PC-3 (cell line): ENCODE measurements around the gene TXNDC5. TPM values are rescaled to one million over a fixed set of nuclear protein-coding genes. Genes with fewer than 3 reads are reported as not detected.
A peak's percentile ranks its signal among the peaks of the same experiment; 100 is the strongest.

Experiments used
- ATAC-seq: fragments of 200-7000 bp; cut with Tn5 transposase; 2 replicates; pipeline ENCODE4 v1.9.1; 2020; ENCODE audit warnings: mild to moderate bottlenecking, moderate library complexity
- BruUV-seq: library from RNA; stranded (reverse); fragments of 400-500 nt; replicated peaks from 2 replicates; lab custom pipeline; 2021; lab: Mats Ljungman, UMichigan
- CTCF ChIA-PET: fragments of 300-600 bp; sonication (Branson Sonifier 250); formaldehyde crosslinking; loops from one replicate; lab custom pipeline; 2022; ENCODE audit warnings: antibody characterized with exemption; lab: Charles Lee
- POLR2A ChIA-PET: fragments of 300-600 bp; sonication (Branson Sonifier 250); formaldehyde crosslinking; loops from one replicate; lab custom pipeline; 2022; ENCODE audit warnings: antibody characterized with exemption; ENCODE audit not compliant: unreplicated experiment; lab: Charles Lee
- DNase-seq: peaks from one replicate; pipeline ENCODE4 v3.0.0-alpha.2; 2015
- H2AFZ ChIP-seq: fragments of 300-600 bp; sonication (generic); 2 replicates; pipeline ENCODE4 v1.6.0; 2016; ENCODE audit warnings: antibody characterized with exemption, low read length
- H3F3A ChIP-seq: fragments of 300-600 bp; sonication (generic); one replicate; pipeline ENCODE4 v1.6.0; 2017; ENCODE audit warnings: antibody characterized with exemption, low read length, control low read depth, mild to moderate bottlenecking; ENCODE audit not compliant: unreplicated experiment
- H3K27ac ChIP-seq: fragments of 300-600 bp; sonication (generic); 2 replicates; pipeline ENCODE4 v1.5.1; 2016; ENCODE audit warnings: mild to moderate bottlenecking, low read length
- H3K27me3 ChIP-seq: fragments of 300-600 bp; sonication (generic); 2 replicates; pipeline ENCODE4 v1.6.1; 2016; ENCODE audit warnings: low read length, mixed read lengths
- H3K36me3 ChIP-seq: fragments of 300-600 bp; sonication (generic); 2 replicates; pipeline ENCODE4 v1.6.1; 2016; ENCODE audit warnings: low read depth, mixed run types, low read length, mixed read lengths
- H3K4me1 ChIP-seq: fragments of 300-600 bp; sonication (generic); 2 replicates; pipeline ENCODE4 v1.5.1; 2016; ENCODE audit warnings: low read length; ENCODE audit not compliant: insufficient read depth
- H3K4me2 ChIP-seq: fragments of 300-600 bp; sonication (generic); 2 replicates; pipeline ENCODE4 v1.6.0; 2016; ENCODE audit warnings: low read length
- H3K4me3 ChIP-seq: fragments of 300-600 bp; sonication (generic); 2 replicates; pipeline ENCODE4 v1.5.1; 2016; ENCODE audit warnings: mild to moderate bottlenecking, low read length, mixed read lengths
- H3K79me2 ChIP-seq: fragments of 300-600 bp; sonication (generic); 2 replicates; pipeline ENCODE4 v1.6.1; 2017; ENCODE audit warnings: low read length, mixed read lengths
- H3K9ac ChIP-seq: fragments of 300-600 bp; sonication (generic); 2 replicates; pipeline ENCODE4 v1.6.0; 2016; ENCODE audit warnings: mild to moderate bottlenecking, low read length
- H3K9me2 ChIP-seq: fragments of 300-600 bp; sonication (generic); replicated peaks from 2 replicates; pipeline ENCODE4 v1.6.1; 2016; ENCODE audit warnings: mixed run types, low read length, mixed read lengths
- H3K9me3 ChIP-seq: fragments of 300-600 bp; sonication (generic); 2 replicates; pipeline ENCODE4 v1.6.1; 2016; ENCODE audit warnings: low read length, mixed read lengths
- H4K20me1 ChIP-seq: fragments of 300-600 bp; sonication (generic); 2 replicates; pipeline ENCODE4 v1.6.1; 2016; ENCODE audit warnings: low read length, mixed read lengths
- CTCF ChIP-seq: fragments of 300-600 bp; sonication (generic); conservative IDR thresholded peaks from 2 replicates; pipeline ENCODE4 v1.5.1; 2017; ENCODE audit warnings: antibody characterized with exemption, low read depth, mild to moderate bottlenecking, low read length
- EZH2 ChIP-seq: fragments of 300-600 bp; sonication (generic); IDR thresholded peaks from one replicate; pipeline ENCODE4 v1.6.1; 2017; ENCODE audit warnings: antibody characterized with exemption, mild to moderate bottlenecking, low read length; ENCODE audit not compliant: unreplicated experiment
- EZH2phosphoT487 ChIP-seq: fragments of 300-600 bp; sonication (generic); IDR thresholded peaks from 2 replicates; pipeline ENCODE4 v1.6.1; 2018; ENCODE audit warnings: mild to moderate bottlenecking, antibody characterized with exemption, low read length, borderline replicate concordance
- intact Hi-C: fragments of 100-400 bp; cut with micrococcal nuclease; formaldehyde crosslinking; loops from 2 replicates; pipeline ENCODE4 v1.9.0; 2023
- total RNA-seq: library from RNA; depleted of rRNA; stranded (reverse); fragments of >200 nt; gene quantifications from 2 replicates; pipeline ENCODE4 v1.2.3, GENCODE V29; 2014

The TXNDC5 gene
- total RNA-seq, 1 experiment from 2014 or later, result 221 TPM

GRCh38 chr6:7879980-7880717 lies 30.4 kb downstream of the TXNDC5 start:
- TF ChIP-seq EZH2 (no peak), EZH2phosphoT487 (no peak), CTCF (no peak)
- CTCF ChIA-PET, result no interaction called here
- POLR2A ChIA-PET, result no interaction called here

GRCh38 chr6:7879579-7879978 lies 31.0 kb downstream of the TXNDC5 start:
- CTCF ChIA-PET, result no interaction called here
- TF ChIP-seq EZH2phosphoT487, result no peak
- TF ChIP-seq EZH2, result no peak
- no peak for TF ChIP-seq CTCF
- no peaks in the 10 kb centered on the region for H3K4me1 ChIP-seq
- no peak overlapping the region for H3K9ac ChIP-seq
- no peaks in the 10 kb centered on the region for H3K27me3 ChIP-seq
- ATAC-seq, result no peak; the same call in 1 of the 2 replicates
- DNase-seq, result no peak
- no peaks in the 10 kb centered on the region for H3K79me2 ChIP-seq
- H3K9me3 ChIP-seq, result no peaks in the 10 kb centered on the region
- no peak overlapping the region for H2AFZ ChIP-seq
- H3K9me2 ChIP-seq, result no peaks in the 10 kb centered on the region
- no peak overlapping the region for H3K4me3 ChIP-seq
- H3K27ac ChIP-seq, result no peak overlapping the region
- H3K36me3 ChIP-seq, result peaks cover 30% of the 10 kb centered on the region
- no TSS peak for BruUV-seq
- H4K20me1 ChIP-seq, result no peaks in the 10 kb centered on the region
- no peak overlapping the region for H3K4me2 ChIP-seq
- intact Hi-C loops, result loop anchor here (5.0 kb wide), 1 partner anchor 157 kb away; no protein-coding TSS in a partner anchor
- H3F3A ChIP-seq, result no peaks in the 10 kb centered on the region
- POLR2A ChIA-PET, result no interaction called here

More at GRCh38 chr6:7879980-7880717, 30.4 kb downstream of the TXNDC5 start:
- ATAC-seq (no peak), DNase-seq (no peak)
- no peak overlapping the region for H3K4me2 ChIP-seq
- no peak overlapping the region for H3K27ac ChIP-seq
- no peaks in the 10 kb centered on the region for H3K27me3 ChIP-seq
- H3K79me2 ChIP-seq, result no peaks in the 10 kb centered on the region
- BruUV-seq, result TSS peak; percentile 1
- H3K4me3 ChIP-seq, result no peak overlapping the region
- peaks cover 36% of the 10 kb centered on the region for H3K36me3 ChIP-seq
- H3F3A ChIP-seq, result no peaks in the 10 kb centered on the region
- intact Hi-C loops, result loop anchor here (5.0 kb wide), 1 partner anchor 158 kb away; no protein-coding TSS in a partner anchor
- H3K4me1 ChIP-seq, result no peaks in the 10 kb centered on the region
- H3K9me2 ChIP-seq, result no peaks in the 10 kb centered on the region
- no peak overlapping the region for H3K9ac ChIP-seq
- H3K9me3 ChIP-seq, result no peaks in the 10 kb centered on the region
- H4K20me1 ChIP-seq, result no peaks in the 10 kb centered on the region
- H2AFZ ChIP-seq, result no peak overlapping the region

- H3K79me2 ChIP-seq, result no peaks in the 10 kb centered on the region
Observed at GRCh38 chr6:7879043-7879442, 31.5 kb downstream of the TXNDC5 start.

More at GRCh38 chr6:7879043-7879442, 31.5 kb downstream of the TXNDC5 start:
- intact Hi-C loops, result loop anchor here (5.0 kb wide), 1 partner anchor 157 kb away; no protein-coding TSS in a partner anchor
- no TSS peak for BruUV-seq
- H4K20me1 ChIP-seq, result no peaks in the 10 kb centered on the region
- ChIA-PET CTCF (no interaction called here), POLR2A (no interaction called here)
- DNase-seq (no peak), ATAC-seq (no peak)
- H3K36me3 ChIP-seq, result peaks cover 25% of the 10 kb centered on the region
- no peaks in the 10 kb centered on the region for H3K4me1 ChIP-seq
- H3K27ac ChIP-seq, result no peak overlapping the region
- H3K4me2 ChIP-seq, result no peak overlapping the region
- H3K4me3 ChIP-seq, result no peak overlapping the region
- H2AFZ ChIP-seq, result no peak overlapping the region
- no peaks in the 10 kb centered on the region for H3F3A ChIP-seq
- H3K9ac ChIP-seq, result no peak overlapping the region
- H3K9me3 ChIP-seq, result no peaks in the 10 kb centered on the region
- H3K27me3 ChIP-seq, result no peaks in the 10 kb centered on the region
- TF ChIP-seq EZH2phosphoT487 (no peak), CTCF (no peak), EZH2 (no peak)
- no peaks in the 10 kb centered on the region for H3K9me2 ChIP-seq
